ENCODE data around the gene GRIN1.

GRIN1 gene

DNA sequence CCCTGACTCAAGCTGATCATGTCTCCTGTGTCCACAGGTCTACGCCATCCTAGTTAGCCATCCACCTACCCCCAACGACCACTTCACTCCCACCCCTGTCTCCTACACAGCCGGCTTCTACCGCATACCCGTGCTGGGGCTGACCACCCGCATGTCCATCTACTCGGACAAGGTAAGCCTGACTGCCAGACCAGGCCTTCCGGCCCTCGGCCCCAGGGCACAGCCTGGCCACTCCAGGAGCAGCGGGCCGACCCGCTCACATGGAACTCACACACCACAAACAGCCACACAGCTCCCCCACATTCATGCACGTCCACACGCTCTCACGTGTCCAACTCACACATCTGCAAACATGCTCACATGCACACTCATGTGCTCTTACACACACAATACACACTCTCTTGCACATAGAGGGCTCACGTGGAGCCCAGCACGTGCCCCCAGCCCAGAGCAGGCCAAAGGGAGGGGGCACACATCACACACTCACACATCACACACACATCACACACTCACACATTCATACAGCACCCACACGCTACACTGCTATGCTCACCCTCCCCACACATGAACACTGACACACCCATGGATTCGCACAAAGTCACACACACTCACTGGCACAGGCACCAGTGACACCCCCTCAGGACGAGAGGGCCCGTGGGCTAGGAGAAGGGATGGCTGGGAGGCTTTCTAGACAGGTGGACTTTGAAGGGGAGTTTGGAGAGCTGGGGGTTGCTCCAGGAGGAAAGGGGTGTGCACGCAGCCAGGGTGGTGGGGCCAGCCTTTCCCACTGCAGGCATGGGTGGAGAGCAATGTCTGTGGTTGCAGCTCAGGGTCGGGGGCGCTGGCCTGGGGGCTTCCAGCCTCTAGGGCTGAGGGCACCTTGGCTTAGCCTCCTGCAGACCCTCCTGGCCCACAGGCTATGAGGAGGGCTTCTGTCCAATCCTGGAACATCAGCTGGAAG lies 3.3 kb downstream of the GRIN1 start:
- DNase-seq (ENCODE audit: extremely low read depth, insufficient read length), result peak; percentile 4
- Histone ChIP-seq H3K36me3 (ENCODE audit: control insufficient read depth, insufficient read depth, low read length) (no peaks in the 10 kb centered on the region), H3K27me3 (replicated peaks; ENCODE audit: control insufficient read depth, insufficient read depth, low read length) (no peaks in the 10 kb centered on the region; the same call in 1 of the 2 replicates), H3K4me3 (replicated peaks; ENCODE audit: low read depth, low read length) (no peak overlapping the region)
- TF ChIP-seq, protein P1, sequence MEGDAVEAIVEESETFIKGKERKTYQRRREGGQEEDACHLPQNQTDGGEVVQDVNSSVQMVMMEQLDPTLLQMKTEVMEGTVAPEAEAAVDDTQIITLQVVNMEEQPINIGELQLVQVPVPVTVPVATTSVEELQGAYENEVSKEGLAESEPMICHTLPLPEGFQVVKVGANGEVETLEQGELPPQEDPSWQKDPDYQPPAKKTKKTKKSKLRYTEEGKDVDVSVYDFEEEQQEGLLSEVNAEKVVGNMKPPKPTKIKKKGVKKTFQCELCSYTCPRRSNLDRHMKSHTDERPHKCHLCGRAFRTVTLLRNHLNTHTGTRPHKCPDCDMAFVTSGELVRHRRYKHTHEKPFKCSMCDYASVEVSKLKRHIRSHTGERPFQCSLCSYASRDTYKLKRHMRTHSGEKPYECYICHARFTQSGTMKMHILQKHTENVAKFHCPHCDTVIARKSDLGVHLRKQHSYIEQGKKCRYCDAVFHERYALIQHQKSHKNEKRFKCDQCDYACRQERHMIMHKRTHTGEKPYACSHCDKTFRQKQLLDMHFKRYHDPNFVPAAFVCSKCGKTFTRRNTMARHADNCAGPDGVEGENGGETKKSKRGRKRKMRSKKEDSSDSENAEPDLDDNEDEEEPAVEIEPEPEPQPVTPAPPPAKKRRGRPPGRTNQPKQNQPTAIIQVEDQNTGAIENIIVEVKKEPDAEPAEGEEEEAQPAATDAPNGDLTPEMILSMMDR (IDR thresholded peaks at IDR 0.05; ENCODE audit: insufficient read depth, low read length, poor library complexity, severe bottlenecking), result no peak

DNA sequence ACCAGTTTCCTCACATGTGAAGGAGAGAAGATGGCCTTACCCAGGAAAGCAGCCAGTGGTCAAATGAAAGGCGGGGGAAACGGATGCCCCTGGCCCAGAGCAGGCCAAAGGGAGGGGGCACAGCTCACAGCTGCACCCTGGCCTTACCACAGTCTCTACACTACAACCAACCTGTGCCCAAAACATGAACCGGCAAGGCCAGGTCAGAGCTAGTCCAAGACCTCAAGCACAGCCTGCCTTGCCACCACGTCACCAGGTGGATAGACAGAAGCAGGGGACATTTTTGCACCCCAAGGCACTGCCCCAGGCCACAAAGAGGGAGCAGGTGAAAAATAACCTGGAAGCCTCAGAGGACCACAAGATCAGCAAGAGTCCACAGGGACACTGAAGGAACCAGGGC lies 4.5 kb downstream of the GRIN1 start:
- Histone ChIP-seq H3K36me3 (ENCODE audit: control insufficient read depth, insufficient read depth, low read length) (no peaks in the 10 kb centered on the region), H3K27me3 (replicated peaks; ENCODE audit: control insufficient read depth, insufficient read depth, low read length) (no peaks in the 10 kb centered on the region; the same call in 1 of the 2 replicates), H3K4me3 (replicated peaks; ENCODE audit: low read depth, low read length) (no peak overlapping the region)
- DNase-seq (ENCODE audit: extremely low read depth, insufficient read length), result peak; percentile 6
- TF ChIP-seq, protein P1 (IDR thresholded peaks at IDR 0.05; ENCODE audit: insufficient read depth, low read length, poor library complexity, severe bottlenecking), result no peak

DNA sequence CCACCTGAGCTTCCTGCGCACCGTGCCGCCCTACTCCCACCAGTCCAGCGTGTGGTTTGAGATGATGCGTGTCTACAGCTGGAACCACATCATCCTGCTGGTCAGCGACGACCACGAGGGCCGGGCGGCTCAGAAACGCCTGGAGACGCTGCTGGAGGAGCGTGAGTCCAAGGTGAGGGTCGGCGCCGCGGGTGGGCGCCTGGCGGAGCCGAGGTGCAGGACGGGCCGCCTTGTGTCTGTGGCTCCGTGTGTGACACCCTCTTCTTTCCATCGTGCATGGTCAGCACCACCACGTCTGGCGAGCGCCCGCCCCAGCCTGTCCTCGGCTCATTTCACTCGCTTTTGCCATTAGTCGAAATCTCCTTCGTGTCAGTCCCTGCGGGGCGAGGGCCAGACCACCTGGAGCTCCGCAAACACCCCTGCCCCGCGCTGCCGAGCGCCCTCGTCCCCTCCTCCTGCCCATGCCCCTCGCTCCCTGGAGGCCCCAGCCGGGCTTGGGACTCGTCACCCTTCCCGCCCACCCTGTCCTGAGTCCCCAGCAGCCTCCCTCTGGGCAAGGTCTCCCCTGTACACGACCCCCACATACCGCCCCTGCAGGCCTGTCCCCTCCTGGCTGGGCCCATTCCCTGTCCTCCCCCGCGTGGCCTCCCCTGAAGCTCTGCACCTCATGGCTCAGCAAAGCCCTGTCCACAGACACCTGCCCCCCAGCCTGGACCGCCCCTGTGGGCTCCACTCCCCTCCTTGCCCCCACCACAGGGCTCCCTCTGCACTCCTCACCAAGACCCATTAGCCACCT lies 7.0 kb downstream of the GRIN1 start:
- Histone ChIP-seq H3K27me3 (replicated peaks; ENCODE audit: control insufficient read depth, insufficient read depth, low read length) (no peaks in the 10 kb centered on the region; the same call in 1 of the 2 replicates), H3K36me3 (ENCODE audit: control insufficient read depth, insufficient read depth, low read length) (no peaks in the 10 kb centered on the region), H3K4me3 (replicated peaks; ENCODE audit: low read depth, low read length) (no peak overlapping the region)
- DNase-seq (ENCODE audit: extremely low read depth, insufficient read length), result no peak
- TF ChIP-seq, protein P1 (IDR thresholded peaks at IDR 0.05; ENCODE audit: insufficient read depth, low read length, poor library complexity, severe bottlenecking), result no peak

DNA sequence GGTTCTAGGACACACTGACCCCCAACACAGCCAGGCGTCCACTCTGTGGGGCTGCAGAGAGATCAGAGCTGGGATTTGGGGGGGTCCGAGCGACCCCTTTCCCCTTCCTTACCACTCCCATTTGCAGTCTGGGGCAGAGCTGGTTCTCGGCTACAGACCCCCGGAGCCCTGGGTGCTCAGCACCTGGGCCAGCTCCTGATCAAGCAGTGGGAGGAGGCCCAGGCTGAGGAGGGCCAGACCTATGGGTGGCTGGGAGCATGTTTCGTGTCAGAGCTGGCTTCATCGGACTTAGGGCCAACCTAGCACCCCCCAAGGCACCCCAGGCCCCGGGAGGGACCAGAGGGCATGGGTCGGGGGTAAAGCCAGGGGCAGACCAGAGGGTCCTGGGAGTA lies 7.6 kb downstream of the GRIN1 start:
- no peaks in the 10 kb centered on the region for H3K27me3 ChIP-seq (replicated peaks; ENCODE audit: control insufficient read depth, insufficient read depth, low read length)
- TF ChIP-seq, protein P1 (IDR thresholded peaks at IDR 0.05; ENCODE audit: insufficient read depth, low read length, poor library complexity, severe bottlenecking), result no peak
- no peak overlapping the region for H3K4me3 ChIP-seq (replicated peaks; ENCODE audit: low read depth, low read length)
- H3K36me3 ChIP-seq (ENCODE audit: control insufficient read depth, insufficient read depth, low read length), result no peaks in the 10 kb centered on the region
- no peak for DNase-seq (ENCODE audit: extremely low read depth, insufficient read length)

DNA sequence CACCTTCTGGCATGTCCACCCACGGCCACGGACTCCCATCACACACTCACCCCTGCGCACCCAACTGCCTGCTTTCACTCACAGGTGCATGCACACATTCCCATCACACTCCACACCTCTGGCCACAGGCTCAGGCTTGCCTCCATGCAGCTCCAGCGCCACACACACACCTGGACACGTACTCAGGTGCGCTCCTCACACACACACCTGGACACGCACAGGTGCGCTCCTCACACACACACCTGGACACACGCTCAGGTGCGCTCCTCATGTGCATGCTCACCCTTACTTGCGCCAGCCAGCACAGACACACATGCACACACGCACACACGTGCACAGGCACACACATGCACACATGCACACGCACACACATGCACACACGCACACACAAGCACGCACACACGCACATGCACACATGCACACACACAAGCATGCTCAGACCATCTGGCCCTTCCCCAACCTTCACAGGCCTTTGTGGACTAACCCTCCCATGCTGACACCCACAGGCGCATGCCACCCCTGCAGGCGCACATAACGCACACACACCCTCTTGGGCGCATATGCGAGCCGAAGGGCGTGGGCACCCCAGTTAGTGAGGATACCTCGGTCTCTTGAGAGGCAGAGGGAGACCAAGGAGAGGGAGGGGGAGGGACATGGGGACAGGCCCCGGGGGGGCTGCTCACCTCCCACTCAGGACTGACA lies 8.3 kb downstream of the GRIN1 start:
- Histone ChIP-seq H3K4me3 (replicated peaks; ENCODE audit: low read depth, low read length) (no peak overlapping the region), H3K36me3 (ENCODE audit: control insufficient read depth, insufficient read depth, low read length) (no peaks in the 10 kb centered on the region), H3K27me3 (replicated peaks; ENCODE audit: control insufficient read depth, insufficient read depth, low read length) (no peaks in the 10 kb centered on the region)
- TF ChIP-seq, protein P1 (IDR thresholded peaks at IDR 0.05; ENCODE audit: insufficient read depth, low read length, poor library complexity, severe bottlenecking), result no peak
- no peak for DNase-seq (ENCODE audit: extremely low read depth, insufficient read length)
